Measurements from ENCODE around the gene WRAP53.
A peak's percentile ranks its signal among the peaks of the same experiment; 100 is the strongest.

The WRAP53 gene

DNA sequence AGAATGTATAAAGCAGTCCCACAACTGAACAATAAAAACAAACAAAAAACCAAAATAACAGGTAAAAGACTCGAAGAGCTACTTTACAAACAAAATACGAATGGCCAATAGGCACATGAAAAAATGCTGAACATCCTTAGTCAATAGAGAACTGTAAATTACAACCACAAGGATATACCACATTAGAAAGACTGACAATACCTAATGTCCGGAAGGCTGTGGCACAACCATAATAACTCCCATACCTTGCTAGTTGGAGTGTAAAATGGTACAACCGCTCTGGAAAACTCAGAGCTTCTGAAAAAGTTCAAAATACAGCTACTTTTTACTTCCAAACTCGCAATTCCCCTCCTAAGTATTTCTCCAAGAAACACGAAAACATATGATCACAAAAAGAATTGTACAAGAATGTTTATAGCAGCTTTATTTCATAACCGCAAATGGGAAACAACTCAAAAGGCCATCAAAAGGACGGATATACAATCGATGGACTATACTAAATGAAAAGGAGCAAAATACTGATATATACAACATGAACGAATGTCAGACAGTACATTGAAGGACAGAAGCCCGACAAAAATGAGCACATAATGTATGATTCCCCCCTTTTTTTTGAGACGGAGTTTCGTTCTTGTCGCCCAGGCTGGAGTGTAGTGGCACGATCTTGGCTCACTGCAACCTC lies 3.3 kb upstream of the WRAP53 start:
- DNase-seq, result no peak

DNA sequence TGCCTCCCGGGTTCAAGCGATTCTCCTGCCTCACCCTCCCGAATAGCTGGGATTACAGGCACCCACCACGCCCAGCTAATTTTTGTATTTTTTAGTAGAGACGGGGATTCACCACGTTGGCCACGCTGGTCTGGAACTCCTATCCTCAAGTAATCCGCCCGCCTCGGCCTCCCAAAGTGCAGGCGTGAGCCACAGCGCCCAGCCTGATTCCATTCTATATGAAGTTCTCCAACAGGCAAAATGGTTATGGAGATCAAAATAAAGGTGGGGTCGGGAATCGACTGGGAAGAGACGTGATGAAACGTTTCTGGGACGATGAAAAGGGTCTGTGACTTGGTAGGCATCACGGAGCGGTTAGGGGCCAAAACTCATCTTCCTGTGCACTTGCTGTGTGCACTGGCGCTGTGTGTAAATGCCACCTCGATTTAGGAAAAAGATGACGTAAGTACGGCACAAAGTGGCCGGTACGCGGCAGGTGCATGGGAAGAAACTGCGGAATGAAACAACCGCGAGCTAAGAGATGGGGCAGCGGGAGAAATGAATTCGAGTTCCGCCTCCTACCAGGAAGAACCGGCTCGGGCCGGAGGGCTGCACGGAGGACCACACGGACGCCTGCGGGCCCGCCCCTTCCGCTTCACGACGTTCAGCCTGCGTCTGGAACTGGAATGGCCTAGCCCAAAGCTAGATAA lies 2.6 kb upstream of the WRAP53 start:
- peak; percentile 96 for DNase-seq

DNA sequence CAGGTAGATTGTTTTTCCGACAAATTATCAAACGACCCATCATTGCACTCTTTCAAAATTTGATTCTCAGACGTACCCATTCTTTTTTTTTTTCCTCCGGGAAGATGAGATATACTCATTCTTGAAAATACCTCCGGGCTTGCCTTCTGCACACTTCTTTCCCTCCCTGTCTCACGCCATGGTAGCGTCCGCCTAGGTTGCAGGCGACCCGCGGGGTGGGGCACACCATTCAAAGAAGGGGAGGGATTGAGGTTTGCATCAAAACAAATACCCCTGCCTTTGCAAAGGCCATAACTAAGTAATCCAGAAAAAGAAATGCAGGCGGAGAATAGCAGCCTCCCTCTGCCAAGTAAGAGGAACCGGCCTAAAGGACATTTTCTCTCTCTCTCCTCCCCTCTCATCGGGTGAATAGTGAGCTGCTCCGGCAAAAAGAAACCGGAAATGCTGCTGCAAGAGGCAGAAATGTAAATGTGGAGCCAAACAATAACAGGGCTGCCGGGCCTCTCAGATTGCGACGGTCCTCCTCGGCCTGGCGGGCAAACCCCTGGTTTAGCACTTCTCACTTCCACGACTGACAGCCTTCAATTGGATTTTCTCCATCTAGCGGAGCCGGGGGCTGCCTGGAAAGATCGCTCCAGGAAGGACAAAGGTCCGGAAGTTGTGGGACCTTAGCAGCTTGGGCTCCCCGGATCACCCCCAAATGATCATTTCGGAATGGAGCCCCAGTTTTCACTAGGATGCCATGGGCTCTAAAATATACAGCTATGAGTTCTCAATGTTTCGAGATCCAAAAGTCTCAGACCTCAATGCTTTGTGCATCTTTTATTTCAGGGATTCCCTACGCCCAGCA lies 1.8 kb upstream of the WRAP53 start:
- peak; percentile 95 for DNase-seq

DNA sequence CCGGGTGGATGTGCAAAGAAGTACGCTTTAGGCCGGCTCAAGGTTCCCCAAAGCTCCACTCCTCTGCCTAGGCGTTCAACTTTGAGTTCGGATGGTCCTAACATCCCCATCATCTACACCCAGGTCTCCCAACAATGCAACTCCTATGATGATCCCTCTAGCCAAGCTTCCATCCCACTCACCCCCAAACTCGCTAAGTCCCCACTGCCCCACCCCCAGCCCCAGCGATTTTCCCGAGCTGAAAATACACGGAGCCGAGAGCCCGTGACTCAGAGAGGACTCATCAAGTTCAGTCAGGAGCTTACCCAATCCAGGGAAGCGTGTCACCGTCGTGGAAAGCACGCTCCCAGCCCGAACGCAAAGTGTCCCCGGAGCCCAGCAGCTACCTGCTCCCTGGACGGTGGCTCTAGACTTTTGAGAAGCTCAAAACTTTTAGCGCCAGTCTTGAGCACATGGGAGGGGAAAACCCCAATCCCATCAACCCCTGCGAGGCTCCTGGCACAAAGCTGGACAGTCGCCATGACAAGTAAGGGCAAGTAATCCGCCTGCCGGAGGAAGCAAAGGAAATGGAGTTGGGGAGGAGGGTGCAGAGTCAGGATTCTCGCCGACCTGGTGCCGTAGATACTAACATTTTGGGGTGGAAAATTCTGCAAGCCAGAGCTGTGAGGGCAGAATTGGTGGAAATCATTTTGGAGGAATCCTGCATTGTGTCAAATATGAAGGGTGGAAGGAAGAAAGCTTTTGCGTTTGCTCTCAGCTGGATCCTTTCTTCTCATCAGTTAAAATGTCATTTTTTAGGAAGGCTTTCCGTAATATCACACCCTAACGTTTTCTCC lies 987 bp upstream of the WRAP53 start, which contains the start of gene TP53:
Gene TP53, minus strand, starts transcription at position 419 of the 836 bp plus-strand sequence. CDS start 10,896 bp downstream, outside the sequence.
- DNase-seq, result peak; percentile 98

DNA sequence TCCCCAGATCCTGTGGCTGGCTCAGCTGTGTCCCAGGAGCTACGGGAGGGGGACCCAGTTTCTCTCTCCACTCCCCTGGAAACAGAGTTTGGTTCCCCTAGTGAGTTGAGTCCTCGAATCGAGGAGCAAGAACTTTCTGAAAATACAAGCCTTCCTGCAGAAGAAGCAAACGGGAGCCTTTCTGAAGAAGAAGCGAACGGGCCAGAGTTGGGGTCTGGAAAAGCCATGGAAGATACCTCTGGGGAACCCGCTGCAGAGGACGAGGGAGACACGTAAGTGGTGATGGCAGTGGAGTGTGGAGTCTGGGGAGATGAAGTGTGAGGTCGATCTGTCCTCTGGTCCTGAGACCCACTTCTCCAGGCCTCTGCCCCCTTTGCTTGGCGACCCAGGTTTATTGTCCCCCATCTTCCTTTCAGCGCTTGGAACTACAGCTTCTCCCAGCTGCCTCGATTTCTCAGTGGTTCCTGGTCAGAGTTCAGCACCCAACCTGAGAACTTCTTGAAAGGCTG lies 585 bp downstream of the WRAP53 start:
- DNase-seq, result peak; percentile 37

DNA sequence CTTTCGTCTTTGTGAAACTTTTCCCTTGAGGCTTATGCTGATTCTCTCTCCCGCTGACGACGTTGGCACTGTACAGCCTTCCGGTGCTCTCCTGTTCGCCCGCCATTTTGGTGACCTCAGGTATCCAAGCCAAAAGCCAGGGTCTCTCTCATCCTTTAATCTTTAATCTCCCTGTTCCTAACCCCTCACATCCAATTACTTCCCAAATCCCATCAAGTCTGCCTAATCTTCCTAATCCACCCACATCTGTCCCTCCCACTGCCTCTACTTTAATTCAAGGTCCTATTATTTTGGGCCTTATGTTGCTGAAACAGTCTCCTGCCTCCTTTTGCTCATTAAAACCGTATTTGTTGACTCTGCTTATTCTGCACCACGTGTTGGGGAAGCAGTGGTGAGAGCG lies 7.3 kb downstream of the WRAP53 start:
- peak; percentile 100 for DNase-seq

DNA sequence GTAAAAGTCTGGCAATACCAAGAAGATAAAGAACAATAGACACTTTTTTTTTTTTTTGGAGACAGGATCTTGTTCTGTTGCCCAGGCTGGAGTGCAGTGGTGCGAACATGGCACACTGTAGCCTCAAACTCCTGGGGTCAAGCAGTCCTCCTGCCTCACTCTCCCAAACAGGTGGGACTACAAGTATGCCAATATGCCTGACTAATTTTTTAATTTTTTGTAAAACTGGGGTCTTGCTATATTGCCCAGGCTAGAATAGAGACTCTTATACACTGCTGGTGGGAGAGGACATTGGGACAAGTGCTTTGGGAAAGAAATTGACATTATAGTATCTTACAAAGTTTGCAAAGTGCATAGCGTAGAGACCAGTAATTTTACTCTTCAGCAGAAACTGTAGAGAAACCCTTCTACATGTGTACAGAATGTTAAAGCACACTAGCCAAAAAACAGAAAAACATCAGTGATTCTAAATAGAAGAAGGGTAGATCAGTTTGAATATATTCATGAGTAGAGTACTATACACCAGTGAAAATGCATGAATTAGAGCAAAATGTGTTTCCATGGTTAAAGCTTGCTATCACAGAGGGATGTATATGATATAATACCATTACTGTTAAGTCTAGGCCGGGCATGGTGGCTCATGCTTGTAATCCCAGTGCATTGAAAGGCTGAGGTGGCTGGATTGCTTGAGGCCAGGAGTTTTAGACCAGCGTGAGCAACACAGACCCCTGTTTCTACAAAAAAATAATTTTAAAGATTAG lies 9.7 kb downstream of the WRAP53 start:
- DNase-seq, result no peak

DNA sequence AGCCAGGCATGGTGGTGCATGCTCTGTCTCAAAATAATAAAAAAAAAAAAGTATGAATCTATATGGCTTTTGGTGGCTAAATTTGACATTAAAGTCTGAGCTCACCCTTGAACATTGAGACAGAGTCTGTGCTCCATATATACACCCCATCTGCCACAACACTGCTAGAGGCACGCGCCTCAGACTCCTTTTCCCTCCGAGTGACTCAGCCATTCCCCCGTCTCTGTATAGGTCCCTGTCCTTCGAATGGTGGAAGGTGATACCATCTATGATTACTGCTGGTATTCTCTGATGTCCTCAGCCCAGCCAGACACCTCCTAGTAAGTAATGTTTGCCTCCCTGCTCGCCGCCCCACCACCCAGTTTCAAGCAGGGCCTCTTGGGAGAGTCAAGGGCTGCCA lies 12.2 kb downstream of the WRAP53 start:
- no peak for DNase-seq

DNA sequence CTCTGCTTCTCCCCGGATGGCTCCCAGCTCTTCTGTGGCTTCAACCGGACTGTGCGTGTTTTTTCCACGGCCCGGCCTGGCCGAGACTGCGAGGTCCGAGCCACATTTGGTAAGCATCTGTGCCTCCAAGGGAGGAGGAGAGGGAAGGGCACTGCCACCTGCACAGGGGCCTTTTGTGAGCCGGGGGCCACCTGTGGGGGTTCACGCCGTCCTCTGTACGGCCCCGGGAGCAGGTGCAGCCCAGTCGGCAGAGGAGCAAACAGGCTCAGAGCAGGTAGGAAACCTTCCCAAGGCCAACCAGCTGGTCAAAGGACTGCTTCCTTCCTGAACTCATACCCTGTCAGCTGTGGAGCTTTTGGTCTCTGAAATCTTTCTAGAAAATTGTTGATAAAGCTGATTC lies 13.4 kb downstream of the WRAP53 start:
- no peak for DNase-seq

DNA sequence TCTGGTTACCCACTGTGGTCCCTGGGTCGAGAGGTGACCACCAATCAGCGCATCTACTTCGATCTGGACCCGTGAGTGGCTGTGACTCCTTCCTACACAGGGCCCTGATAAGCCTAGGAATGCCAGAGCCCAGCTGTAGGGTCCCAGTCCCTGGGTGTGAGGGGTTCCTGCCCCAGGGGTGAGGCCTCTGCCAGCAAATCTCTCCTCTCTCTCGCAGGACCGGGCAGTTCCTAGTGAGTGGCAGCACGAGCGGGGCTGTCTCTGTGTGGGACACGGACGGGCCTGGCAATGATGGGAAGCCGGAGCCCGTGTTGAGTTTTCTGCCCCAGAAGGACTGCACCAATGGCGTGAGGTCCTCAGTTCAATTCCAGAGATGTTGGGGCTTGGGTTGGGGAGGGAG lies 14.5 kb downstream of the WRAP53 start:
- no peak for DNase-seq

DNA sequence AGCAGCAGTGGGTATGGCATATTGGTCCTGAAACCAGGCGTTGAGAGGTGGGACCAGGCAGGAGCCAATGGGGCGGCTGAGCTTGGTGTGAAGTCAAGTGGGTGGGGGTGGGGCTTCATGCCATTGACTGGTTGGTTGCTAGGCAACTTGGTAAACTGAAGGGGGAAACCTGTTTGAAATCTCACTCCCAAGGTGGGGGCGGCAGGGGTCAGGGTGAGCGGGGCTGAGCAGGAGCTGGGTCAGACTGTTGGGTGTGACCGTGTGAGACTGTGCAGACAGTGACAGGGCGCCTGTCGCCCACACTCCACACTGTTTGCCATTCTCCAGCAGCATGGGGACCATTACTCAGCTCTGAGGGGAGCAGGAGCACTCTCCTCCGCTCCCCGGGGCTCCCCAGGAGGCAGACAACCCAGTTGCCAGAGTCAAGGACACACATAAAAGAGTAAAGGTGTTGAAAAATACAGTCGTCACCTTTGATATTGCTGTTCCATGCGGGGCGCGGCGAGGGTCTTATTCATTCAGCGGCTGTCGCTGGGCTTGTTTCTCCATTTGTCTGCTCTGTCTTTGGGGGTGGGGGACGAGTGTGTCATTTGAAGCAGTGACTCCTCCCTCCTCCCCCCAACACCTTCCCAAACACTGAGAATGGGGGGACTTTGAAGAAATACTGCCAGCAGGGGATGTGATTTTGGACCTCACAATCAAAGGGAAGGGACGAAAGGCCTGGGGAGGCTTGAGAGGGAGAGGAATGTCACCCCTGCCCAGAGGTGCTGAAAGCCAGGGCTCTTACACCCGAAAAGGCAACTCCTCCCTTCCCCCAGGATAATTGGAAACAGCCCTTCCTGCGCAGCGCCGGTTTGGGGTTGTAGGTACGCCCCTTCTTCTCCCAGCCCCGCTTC lies 15.6 kb downstream of the WRAP53 start:
- DNase-seq, result peak; percentile 95

DNA sequence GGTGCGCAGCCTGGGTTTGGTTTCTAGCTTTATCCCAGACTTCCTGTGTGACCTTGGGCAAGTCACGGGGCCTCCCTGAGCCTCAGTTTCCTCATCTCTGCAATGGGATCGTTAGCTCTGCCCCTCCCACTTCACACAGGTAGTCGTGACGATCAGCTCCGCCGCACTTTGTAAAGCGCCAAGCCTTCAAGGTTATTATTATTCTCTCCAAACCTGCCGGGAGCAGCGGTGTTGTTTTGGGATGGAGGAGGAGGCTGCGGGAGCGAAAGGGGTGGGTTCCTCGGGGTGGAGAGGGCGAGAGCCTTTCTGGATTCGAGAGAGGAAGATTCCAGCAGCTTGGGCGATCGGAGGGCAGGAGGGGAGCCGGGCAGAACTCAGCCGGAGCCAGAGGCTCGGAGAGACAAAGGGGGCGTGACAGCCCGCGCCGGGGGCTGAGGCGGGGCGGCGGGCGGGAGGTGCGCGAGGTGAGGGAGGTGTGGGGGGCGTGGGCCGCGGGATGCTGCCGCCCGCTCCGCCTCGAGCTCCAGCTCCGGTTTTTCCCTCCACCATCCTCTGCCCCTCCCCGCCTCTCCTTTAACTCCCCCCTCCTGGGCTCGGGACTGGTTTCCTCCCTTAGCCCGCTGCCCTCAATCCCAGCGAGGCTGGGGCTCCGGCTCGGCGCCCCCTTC lies 16.5 kb downstream of the WRAP53 start, which contains the start of gene EFNB3:
Gene EFNB3, plus strand, starts transcription at position 602 of the 668 bp plus-strand sequence. CDS start 397 bp downstream, outside the sequence.
- peak; percentile 95 for DNase-seq

DNA sequence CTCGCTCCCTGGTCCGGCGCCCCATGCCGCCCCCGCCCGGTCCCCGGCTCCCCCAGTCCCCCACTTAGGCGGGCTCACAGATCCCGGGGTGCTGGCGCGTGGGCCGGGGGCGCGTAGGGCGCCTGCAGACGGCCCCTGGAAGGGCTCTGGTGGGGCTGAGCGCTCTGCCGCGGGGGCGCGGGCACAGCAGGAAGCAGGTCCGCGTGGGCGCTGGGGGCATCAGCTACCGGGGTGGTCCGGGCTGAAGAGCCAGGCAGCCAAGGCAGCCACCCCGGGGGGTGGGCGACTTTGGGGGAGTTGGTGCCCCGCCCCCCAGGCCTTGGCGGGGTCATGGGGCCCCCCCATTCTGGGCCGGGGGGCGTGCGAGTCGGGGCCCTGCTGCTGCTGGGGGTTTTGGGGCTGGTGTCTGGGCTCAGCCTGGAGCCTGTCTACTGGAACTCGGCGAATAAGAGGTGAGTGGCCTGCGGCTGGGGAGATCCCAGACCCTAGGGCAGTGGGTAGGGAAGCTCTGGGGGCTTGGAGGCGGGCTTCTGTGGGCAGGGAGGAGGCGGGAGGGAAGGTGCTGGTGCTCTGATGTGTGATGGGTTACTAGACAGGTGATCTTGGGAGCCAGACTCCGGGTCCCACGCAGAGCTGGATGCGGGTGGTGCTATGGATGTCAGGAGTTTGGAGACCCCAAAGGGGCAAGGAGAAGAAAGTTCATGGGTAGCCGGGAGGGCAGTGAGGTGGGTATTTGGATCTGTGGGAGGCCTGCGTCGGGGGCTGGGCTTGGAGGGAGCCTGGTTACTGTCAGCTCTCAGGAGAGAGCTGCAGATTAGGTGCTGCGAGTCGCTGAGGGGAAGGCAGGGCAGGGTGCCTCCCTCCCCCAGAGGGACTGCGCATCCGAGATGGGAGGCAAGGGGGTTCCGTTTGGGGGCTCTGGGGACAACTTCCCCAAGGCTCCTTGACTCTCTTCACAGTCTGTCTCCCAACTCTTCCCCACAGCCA lies 17.3 kb downstream of the WRAP53 start:
- peak; percentile 70 for DNase-seq

DNA sequence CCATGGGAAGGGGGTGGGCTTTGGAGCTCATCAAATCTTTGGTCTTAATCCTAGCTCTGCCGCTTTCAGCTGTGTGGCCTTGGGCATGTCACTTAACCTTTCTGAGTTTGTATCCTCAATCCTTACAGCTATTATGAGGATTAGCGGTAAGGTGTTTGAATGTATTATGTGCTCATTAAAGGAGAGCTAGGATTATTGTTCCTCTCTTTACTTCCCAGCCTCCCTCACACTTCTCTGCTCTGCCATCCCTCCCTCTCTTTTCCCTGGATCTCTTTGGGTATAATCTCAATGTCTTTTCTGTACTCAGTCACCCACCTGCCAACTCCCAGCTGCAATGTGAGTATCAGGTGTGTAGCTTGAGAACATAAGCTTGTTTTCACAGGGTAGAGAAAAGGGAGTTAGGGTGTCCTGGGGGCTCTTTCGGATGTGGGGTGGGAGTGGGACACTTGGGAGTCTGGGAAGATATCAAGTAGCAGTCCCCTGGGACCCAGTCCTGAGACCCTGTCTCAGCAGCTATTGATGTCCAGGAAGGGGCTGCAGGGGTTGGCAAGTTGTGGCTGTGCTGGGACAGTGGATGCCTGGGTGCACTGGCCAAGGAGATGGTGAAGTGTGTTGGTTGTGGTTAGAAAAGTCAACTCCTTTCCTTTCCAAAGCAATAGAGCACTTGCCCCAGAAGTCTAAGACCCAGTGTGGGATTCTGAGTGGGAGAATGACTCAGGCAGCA lies 18.5 kb downstream of the WRAP53 start:
- DNase-seq, result peak; percentile 49

DNA sequence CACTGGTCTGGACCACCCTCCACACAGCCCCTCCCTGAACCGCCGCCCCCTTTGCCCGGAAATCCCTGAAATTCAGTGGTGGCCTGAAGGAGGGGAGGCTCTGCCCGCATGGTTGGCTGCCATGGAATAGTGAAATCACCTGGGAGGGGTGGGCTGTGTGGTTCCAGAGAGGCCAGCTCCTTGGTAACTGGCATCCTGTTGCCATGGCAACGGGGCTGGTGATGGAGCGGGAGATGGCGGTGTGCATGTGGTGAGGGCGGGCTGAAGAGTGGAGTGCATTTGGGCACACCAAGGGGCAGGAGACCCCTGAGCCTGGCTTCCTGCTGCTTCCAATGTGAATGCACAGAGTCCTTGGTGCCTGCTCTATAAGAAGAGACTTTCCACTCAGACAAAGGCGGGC lies 19.2 kb downstream of the WRAP53 start:
- DNase-seq, result no peak

DNA sequence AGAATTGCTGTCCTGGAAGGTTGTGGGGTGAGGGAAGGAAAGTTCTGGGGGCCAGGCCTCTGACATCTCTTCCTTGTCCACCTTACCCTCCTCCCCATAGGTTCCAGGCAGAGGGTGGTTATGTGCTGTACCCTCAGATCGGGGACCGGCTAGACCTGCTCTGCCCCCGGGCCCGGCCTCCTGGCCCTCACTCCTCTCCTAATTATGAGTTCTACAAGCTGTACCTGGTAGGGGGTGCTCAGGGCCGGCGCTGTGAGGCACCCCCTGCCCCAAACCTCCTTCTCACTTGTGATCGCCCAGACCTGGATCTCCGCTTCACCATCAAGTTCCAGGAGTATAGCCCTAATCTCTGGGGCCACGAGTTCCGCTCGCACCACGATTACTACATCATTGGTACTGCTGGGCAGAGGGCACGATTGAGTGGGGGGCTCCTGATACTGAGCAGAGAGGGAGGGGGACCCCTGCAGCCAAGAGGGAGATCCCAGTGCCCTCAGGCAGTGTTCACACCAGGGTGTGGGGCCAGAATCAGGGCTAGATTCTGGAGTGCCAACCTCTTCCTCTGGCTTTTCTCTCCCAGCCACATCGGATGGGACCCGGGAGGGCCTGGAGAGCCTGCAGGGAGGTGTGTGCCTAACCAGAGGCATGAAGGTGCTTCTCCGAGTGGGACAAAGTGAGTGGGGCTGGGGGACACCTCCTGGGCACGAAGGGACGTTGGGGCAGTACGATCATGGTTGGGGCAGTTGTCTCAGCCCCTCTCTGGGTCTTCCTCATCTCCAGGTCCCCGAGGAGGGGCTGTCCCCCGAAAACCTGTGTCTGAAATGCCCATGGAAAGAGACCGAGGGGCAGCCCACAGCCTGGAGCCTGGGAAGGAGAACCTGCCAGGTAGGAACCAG lies 19.8 kb downstream of the WRAP53 start:
- DNase-seq, result no peak

DNA sequence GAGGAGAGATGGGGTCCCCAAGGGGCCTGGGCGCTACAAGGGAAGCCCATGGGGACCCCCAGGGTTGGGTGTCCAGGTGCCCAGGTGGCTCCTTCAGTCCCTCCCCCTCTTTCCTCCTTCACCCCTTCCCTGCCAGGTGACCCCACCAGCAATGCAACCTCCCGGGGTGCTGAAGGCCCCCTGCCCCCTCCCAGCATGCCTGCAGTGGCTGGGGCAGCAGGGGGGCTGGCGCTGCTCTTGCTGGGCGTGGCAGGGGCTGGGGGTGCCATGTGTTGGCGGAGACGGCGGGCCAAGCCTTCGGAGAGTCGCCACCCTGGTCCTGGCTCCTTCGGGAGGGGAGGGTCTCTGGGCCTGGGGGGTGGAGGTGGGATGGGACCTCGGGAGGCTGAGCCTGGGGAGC lies 20.8 kb downstream of the WRAP53 start:
- no peak for DNase-seq
